ENCODE results near the gene KIF27.
"Not testable (repeated sequence)": the region's sequence is repeated elsewhere in the genome, so short reads cannot be mapped to it uniquely, and the experiment has no call there.

The KIF27 gene

GRCh38 chr9:83815120-83815519 is 106.1 kb downstream of the KIF27 start:
- not testable (repeated sequence) for DNase-seq (ENCODE audit: low read depth, low spot score)

DNA sequence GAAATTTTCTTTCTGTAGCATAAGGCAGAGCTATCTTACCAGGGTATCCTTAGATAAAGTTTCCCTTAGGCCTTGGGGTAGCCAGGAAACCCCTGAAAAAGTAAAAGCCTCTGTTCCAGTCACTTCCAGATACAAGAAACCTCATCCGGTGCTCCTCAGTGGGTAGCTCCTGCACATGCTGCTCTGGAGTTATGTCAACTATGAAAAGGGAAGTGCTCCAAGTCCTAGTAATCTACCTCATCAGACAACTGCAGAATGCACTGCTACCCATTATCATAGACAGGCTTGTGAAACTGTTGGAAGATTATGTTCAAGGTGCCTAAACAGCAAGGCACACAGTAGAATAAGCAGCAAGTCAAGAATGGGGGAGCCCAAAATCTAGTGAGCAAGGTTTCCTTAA is 112.0 kb downstream of the KIF27 start:
- not testable (repeated sequence) for DNase-seq (ENCODE audit: low read depth, low spot score)

DNA sequence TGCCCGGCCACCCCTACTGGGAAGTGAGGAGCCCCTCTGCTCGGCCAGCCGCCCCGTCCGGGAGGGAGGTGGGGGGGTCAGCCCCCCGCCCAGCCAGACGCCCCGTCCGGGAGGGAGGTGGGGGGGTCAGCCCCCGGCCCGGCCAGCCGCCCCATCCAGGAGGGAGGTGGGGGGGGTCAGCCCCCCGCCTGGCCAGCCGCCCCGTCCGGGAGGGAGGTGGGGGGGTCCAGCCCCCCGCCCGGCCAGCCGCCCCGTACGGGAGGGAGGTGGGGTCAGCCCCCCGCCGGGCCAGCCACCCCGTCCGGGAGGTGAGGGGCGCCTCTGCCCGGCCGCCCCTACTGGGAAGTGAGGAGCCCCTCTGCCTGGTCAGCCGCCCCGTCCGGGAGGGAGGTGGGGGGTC is 116.8 kb downstream of the KIF27 start:
- DNase-seq (ENCODE audit: low read depth, low spot score), result not testable (repeated sequence)

GRCh38 chr9:83803941-83804340 is 117.3 kb downstream of the KIF27 start:
- DNase-seq (ENCODE audit: low read depth, low spot score), result not testable (repeated sequence)

DNA sequence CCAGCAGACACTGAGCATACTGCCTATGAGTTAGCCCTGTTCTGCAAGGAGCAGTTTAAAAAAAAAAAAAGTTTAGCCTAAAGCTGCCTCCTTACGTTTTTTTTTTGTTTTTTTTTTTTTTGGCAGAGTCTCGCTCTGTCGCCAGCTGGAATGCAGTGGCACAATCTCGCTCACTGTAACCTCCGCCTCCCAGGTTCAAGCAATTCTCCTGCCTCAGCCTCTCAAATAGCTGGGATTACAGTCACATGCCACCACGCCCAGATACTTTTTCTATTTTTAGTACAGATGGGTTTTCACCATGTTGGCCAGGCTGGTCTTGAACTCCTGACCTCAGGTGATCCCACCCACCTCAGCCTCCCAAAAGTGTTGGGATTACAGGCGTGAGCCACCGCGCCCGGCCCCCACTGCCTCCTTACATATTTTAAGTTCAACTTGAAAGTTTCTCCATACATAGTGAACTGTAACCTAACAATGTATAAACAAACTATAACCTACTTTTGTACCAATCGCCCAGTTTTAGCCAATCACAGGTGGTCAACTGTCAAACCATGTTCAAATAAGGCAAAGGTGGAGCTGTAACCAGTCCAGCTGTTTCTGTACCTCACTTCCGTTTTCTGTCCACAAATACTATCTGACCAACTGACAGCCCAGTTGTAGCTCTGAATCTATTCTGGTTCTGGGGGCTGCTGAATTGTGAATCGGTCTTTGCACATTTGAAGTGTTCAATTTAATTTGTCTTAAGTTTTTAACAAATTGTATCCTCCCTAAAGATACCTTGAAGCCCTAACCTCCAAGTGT is 120.8 kb downstream of the KIF27 start:
- no peak for DNase-seq (ENCODE audit: low read depth, low spot score)

DNA sequence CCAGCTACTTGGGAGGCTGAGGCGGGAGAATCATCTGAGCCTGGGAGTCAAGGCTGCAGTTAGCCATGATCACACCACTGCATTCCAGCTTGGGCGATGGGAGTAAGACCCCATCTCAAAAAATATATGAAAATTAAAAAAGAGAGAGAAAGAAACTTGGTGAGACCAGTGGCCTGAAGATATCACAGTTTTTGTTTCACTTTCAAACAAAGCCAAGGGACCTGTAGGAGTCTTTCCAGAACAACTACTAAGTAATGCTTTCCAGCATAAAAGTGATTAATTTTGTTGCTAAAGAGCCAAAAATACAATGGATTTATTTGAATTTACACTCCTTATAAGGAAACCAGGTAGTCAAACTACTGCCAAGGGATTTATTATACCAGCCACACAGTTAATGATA is 127.2 kb downstream of the KIF27 start:
- DNase-seq (ENCODE audit: low read depth, low spot score), result no peak

GRCh38 chr9:83792746-83793145 is 128.5 kb downstream of the KIF27 start:
- DNase-seq (ENCODE audit: low read depth, low spot score), result no peak
